Type B pancreatic cell (in vitro differentiated cells): Measurements from ENCODE around the gene SYNGAP1. TPM values are rescaled to one million over a fixed set of nuclear protein-coding genes. Genes with fewer than 3 reads are reported as not detected.

Experiments
- DNase-seq: peaks from one replicate; pipeline ENCODE4 v3.0.0; 2021; ENCODE audit warnings: mixed read lengths; ENCODE audit not compliant: unreplicated experiment; ENCODE audit errors: extremely low spot score
- H3K27ac Mint-ChIP-seq: 2 replicates; pipeline ENCODE4 v1.8.0; 2021; ENCODE audit warnings: mild to moderate bottlenecking, mixed read lengths
- H3K27me3 Mint-ChIP-seq: 2 replicates; pipeline ENCODE4 v1.8.0; 2021; ENCODE audit warnings: mixed read lengths
- H3K36me3 Mint-ChIP-seq: 2 replicates; pipeline ENCODE4 v1.8.0; 2021; ENCODE audit warnings: mixed read lengths
- H3K4me1 Mint-ChIP-seq: one replicate; pipeline ENCODE4 v1.8.0; 2021; ENCODE audit warnings: mixed read lengths; ENCODE audit not compliant: unreplicated experiment
- H3K4me3 Mint-ChIP-seq: 2 replicates; pipeline ENCODE4 v1.8.0; 2021; ENCODE audit warnings: mild to moderate bottlenecking, mixed read lengths
- H3K9me3 Mint-ChIP-seq: 2 replicates; pipeline ENCODE4 v1.8.0; 2021; ENCODE audit warnings: mixed read lengths
- CTCF ChIP-seq: fragments of 200-600 bp; sonication (generic); conservative IDR thresholded peaks from 2 replicates; pipeline ENCODE4 v1.5.0; 2021; ENCODE audit warnings: antibody characterized with exemption, mild to moderate bottlenecking
- total RNA-seq: library from RNA; stranded (reverse); gene quantifications from 2 replicates; pipeline ENCODE4 v1.2.1, GENCODE V29; 2021; ENCODE audit warnings: low replicate concordance

Gene SYNGAP1
- total RNA-seq, 1 donor from 2014 or later: 74.1 TPM

GRCh38 chr6:33428224-33428965 lies 8.5 kb downstream of the SYNGAP1 start:
- Mint-ChIP-seq H3K4me1 (peaks cover 70% of the 10 kb centered on the region), H3K4me3 (peak overlapping the region; percentile 97), H3K27me3 (peaks cover 3% of the 10 kb centered on the region), H3K36me3 (peaks cover 12% of the 10 kb centered on the region), H3K9me3 (no peaks in the 10 kb centered on the region), H3K27ac (peak overlapping the region; percentile 93)
- no peak for DNase-seq
- peak; percentile 69 for TF ChIP-seq CTCF

GRCh38 chr6:33428966-33429749 lies 9.3 kb downstream of the SYNGAP1 start:
- Mint-ChIP-seq H3K36me3 (peaks cover 14% of the 10 kb centered on the region), H3K4me3 (peak overlapping the region; percentile 97), H3K27me3 (peaks cover 3% of the 10 kb centered on the region), H3K4me1 (peaks cover 71% of the 10 kb centered on the region), H3K27ac (peak overlapping the region; percentile 93), H3K9me3 (no peaks in the 10 kb centered on the region)
- no peak for DNase-seq
- TF ChIP-seq CTCF: no peak

GRCh38 chr6:33429750-33430052 lies 9.8 kb downstream of the SYNGAP1 start:
- Mint-ChIP-seq H3K27ac (peak overlapping the region; percentile 93), H3K4me3 (peak overlapping the region; percentile 97), H3K4me1 (peaks cover 67% of the 10 kb centered on the region), H3K9me3 (no peaks in the 10 kb centered on the region), H3K27me3 (peaks cover 3% of the 10 kb centered on the region), H3K36me3 (peaks cover 12% of the 10 kb centered on the region)
- no peak for TF ChIP-seq CTCF
- DNase-seq: no peak

- Mint-ChIP-seq H3K4me1 (peaks cover 61% of the 10 kb centered on the region), H3K36me3 (peaks cover 12% of the 10 kb centered on the region), H3K4me3 (peak overlapping the region; percentile 80), H3K27me3 (peaks cover 3% of the 10 kb centered on the region), H3K9me3 (no peaks in the 10 kb centered on the region), H3K27ac (peak overlapping the region; percentile 93)
- TF ChIP-seq CTCF: no peak
- DNase-seq: no peak
Observed at GRCh38 chr6:33430334-33430733, 10.5 kb downstream of the SYNGAP1 start.

- Mint-ChIP-seq H3K4me3 (peak overlapping the region; percentile 80), H3K4me1 (peaks cover 59% of the 10 kb centered on the region), H3K9me3 (no peaks in the 10 kb centered on the region), H3K36me3 (peaks cover 12% of the 10 kb centered on the region), H3K27ac (peak overlapping the region; percentile 93), H3K27me3 (peaks cover 3% of the 10 kb centered on the region)
- DNase-seq: peak; percentile 80
- no peak for TF ChIP-seq CTCF
Observed at GRCh38 chr6:33430991-33431879, 11.4 kb downstream of the SYNGAP1 start.
